Vagina (tissue), 2 donors: Measurements from ENCODE around the gene EHD1. TPM values are rescaled to one million over a fixed set of nuclear protein-coding genes. Genes with fewer than 3 reads are reported as not detected.

Experiments
- DNase-seq, 2 donors: peaks; one replicate each; pipeline ENCODE4 v3.0.0-alpha.2; 2017; ENCODE audit errors: extremely low spot score in 2 of 2
- H3K27ac ChIP-seq: fragments of 200-600 bp; sonication (generic); one replicate; pipeline ENCODE4 v1.5.1; 2019
- H3K27me3 ChIP-seq: fragments of 200-600 bp; sonication (generic); one replicate; pipeline ENCODE4 v1.5.1; 2019
- H3K36me3 ChIP-seq, 2 donors: fragments of 200-600 bp; sonication (generic); one replicate each; pipeline ENCODE4 v1.5.1; 2017 to 2019
- H3K4me1 ChIP-seq: fragments of 200-600 bp; sonication (generic); one replicate; pipeline ENCODE4 v1.5.1; 2019
- H3K4me3 ChIP-seq, 2 donors: fragments of 200-600 bp; sonication (generic); 1 replicate in 1 of 2; 2 replicates in 1 of 2; pipeline ENCODE4 v1.5.1; 2016 to 2019
- H3K9me3 ChIP-seq: fragments of 200-600 bp; sonication (generic); one replicate; pipeline ENCODE4 v1.5.1; 2019
- POLR2A ChIP-seq, 2 donors: fragments of 450-650 bp; IDR thresholded peaks; one replicate each; pipeline ENCODE4 v1.6.1; 2017; ENCODE audit warnings: antibody characterized with exemption in 2 of 2, mild to moderate bottlenecking in 2 of 2, moderate library complexity in 2 of 2
- POLR2AphosphoS5 ChIP-seq, 2 donors: sonication (generic); formaldehyde crosslinking; IDR thresholded peaks; one replicate each; pipeline ENCODE4 v1.9.0; 2017; ENCODE audit warnings: antibody characterized with exemption in 2 of 2, mild to moderate bottlenecking in 2 of 2, low read depth in 1 of 2; ENCODE audit not compliant: insufficient read depth in 1 of 2
- intact Hi-C: fragments of 100-400 bp; cut with DNase I; formaldehyde crosslinking; loops from one replicate; pipeline ENCODE4 v1.15.1; 2023
- total RNA-seq: library from RNA; depleted of rRNA; stranded (reverse); fragments of >200 nt; gene quantifications from one replicate; pipeline ENCODE4 v1.2.3, GENCODE V29; 2016
- TF ChIP-seq, protein P1 (sequence below), 3 experiments: fragments of 450-650 bp in 2 of 3; fragments of 200-600 bp in 1 of 3; sonication (generic) in 1 of 3; IDR thresholded peaks; one replicate each; pipeline ENCODE4 v1.5.1; 2017 to 2019; ENCODE audit warnings: antibody characterized with exemption in 3 of 3, mild to moderate bottlenecking in 2 of 3, moderate library complexity in 2 of 3

EHD1 gene
- total RNA-seq, 1 donor from 2014 or later = 61.6 TPM

GRCh38 chr11:64877390-64878222 is 815 bp downstream of the EHD1 start:
- H3K9me3 ChIP-seq = no peaks in the 10 kb centered on the region
- peaks cover 0 to 14% of the 10 kb centered on the region in 2 donors for H3K36me3 ChIP-seq
- DNase-seq = no peak
- H3K27me3 ChIP-seq = no peaks in the 10 kb centered on the region
- no peak for TF ChIP-seq POLR2AphosphoS5 (IDR thresholded peaks at IDR 0.05; ENCODE audit: insufficient read depth in 1 of 2, low read depth in 1 of 2)
- TF ChIP-seq, protein P1, sequence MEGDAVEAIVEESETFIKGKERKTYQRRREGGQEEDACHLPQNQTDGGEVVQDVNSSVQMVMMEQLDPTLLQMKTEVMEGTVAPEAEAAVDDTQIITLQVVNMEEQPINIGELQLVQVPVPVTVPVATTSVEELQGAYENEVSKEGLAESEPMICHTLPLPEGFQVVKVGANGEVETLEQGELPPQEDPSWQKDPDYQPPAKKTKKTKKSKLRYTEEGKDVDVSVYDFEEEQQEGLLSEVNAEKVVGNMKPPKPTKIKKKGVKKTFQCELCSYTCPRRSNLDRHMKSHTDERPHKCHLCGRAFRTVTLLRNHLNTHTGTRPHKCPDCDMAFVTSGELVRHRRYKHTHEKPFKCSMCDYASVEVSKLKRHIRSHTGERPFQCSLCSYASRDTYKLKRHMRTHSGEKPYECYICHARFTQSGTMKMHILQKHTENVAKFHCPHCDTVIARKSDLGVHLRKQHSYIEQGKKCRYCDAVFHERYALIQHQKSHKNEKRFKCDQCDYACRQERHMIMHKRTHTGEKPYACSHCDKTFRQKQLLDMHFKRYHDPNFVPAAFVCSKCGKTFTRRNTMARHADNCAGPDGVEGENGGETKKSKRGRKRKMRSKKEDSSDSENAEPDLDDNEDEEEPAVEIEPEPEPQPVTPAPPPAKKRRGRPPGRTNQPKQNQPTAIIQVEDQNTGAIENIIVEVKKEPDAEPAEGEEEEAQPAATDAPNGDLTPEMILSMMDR (IDR thresholded peaks at IDR 0.05) = no peak
- TF ChIP-seq POLR2A (IDR thresholded peaks at IDR 0.05) = no peak
- intact Hi-C loops = loop anchor here (2.0 kb wide), 1 partner anchor 21 kb away; no protein-coding TSS in a partner anchor
- H3K4me3 ChIP-seq = peak overlapping the region; percentile 83 to 86
- H3K27ac ChIP-seq = peak overlapping the region; percentile 84
- peaks cover 66% of the 10 kb centered on the region for H3K4me1 ChIP-seq

DNA sequence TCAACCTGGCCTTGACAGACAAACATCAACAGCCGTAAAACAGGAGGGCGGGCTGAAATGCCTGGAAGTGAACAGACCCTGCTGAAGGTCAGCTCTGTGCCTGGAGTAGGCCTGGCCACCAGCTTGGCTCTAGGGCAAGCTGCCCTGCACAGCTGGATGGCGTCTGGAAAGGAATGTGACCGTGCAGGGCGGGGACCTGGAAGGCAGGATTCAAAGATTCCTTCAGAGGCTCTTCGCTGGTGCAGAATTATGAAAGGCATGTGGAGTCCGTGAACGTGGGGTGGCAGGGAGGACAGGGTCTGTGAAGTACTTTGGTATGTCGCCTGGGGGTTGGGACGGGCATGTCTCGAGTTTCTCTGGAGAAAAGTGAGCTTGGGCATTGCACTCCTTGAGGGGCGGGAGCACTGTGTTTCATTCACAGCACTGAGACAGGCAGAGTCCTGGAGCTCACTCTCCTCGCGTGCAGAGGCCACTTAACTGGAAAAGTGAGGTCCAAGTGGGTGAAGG is 1.5 kb downstream of the EHD1 start:
- peak overlapping the region; percentile 83 to 86 for H3K4me3 ChIP-seq
- peaks cover 73% of the 10 kb centered on the region for H3K4me1 ChIP-seq
- no peaks in the 10 kb centered on the region for H3K9me3 ChIP-seq
- peak overlapping the region; percentile 84 for H3K27ac ChIP-seq
- H3K27me3 ChIP-seq = no peaks in the 10 kb centered on the region
- TF ChIP-seq POLR2A (IDR thresholded peaks at IDR 0.05) = no peak
- TF ChIP-seq POLR2AphosphoS5 (IDR thresholded peaks at IDR 0.05; ENCODE audit: insufficient read depth in 1 of 2, low read depth in 1 of 2) = no peak
- TF ChIP-seq, protein P1 (IDR thresholded peaks at IDR 0.05) = no peak
- intact Hi-C loops = no loop called here
- no peak for DNase-seq
- peaks cover 0 to 17% of the 10 kb centered on the region in 2 donors for H3K36me3 ChIP-seq

- DNase-seq = no peak
- H3K4me3 ChIP-seq = peak overlapping the region; percentile 83 to 86
Observed at GRCh38 chr11:64876229-64876750, 2.1 kb downstream of the EHD1 start.

GRCh38 chr11:64875369-64876228 is 2.8 kb downstream of the EHD1 start:
- H3K27ac ChIP-seq = peak overlapping the region; percentile 84
- no peaks in the 10 kb centered on the region for H3K27me3 ChIP-seq
- H3K4me3 ChIP-seq = peak overlapping the region; percentile 83 to 86
- no peaks in the 10 kb centered on the region for H3K9me3 ChIP-seq
- DNase-seq = no peak
- TF ChIP-seq POLR2A (IDR thresholded peaks at IDR 0.05) (no peak), POLR2AphosphoS5 (IDR thresholded peaks at IDR 0.05; ENCODE audit: insufficient read depth in 1 of 2, low read depth in 1 of 2) (no peak)
- TF ChIP-seq, protein P1 (IDR thresholded peaks at IDR 0.05) = no peak
- H3K4me1 ChIP-seq = peaks cover 78% of the 10 kb centered on the region
- peaks cover 0 to 17% of the 10 kb centered on the region in 2 donors for H3K36me3 ChIP-seq
- intact Hi-C loops = no loop called here

More at GRCh38 chr11:64876229-64876750, 2.1 kb downstream of the EHD1 start:
- peaks cover 76% of the 10 kb centered on the region for H3K4me1 ChIP-seq
- H3K9me3 ChIP-seq = no peaks in the 10 kb centered on the region
- TF ChIP-seq POLR2AphosphoS5 (IDR thresholded peaks at IDR 0.05; ENCODE audit: insufficient read depth in 1 of 2, low read depth in 1 of 2) (no peak), POLR2A (IDR thresholded peaks at IDR 0.05) (no peak)
- TF ChIP-seq, protein P1 (IDR thresholded peaks at IDR 0.05) = no peak
- no peaks in the 10 kb centered on the region for H3K27me3 ChIP-seq
- intact Hi-C loops = no loop called here
- H3K27ac ChIP-seq = peak overlapping the region; percentile 84
- peaks cover 0 to 17% of the 10 kb centered on the region in 2 donors for H3K36me3 ChIP-seq
